NCI-H1694 treated with DMSO at 0.1 percent for 48 hours (cell line): Measurements from ENCODE around the gene ANKRD28.
A peak's percentile ranks its signal among the peaks of the same experiment; 100 is the strongest.
"Not testable (repeated sequence)": the region's sequence is repeated elsewhere in the genome, so short reads cannot be mapped to it uniquely, and the experiment has no call there.

ENCODE experiments used
- DNase-seq: peaks from one replicate; lab custom pipeline; 2025; lab: John Stamatoyannopoulos, UW

The ANKRD28 gene

DNA sequence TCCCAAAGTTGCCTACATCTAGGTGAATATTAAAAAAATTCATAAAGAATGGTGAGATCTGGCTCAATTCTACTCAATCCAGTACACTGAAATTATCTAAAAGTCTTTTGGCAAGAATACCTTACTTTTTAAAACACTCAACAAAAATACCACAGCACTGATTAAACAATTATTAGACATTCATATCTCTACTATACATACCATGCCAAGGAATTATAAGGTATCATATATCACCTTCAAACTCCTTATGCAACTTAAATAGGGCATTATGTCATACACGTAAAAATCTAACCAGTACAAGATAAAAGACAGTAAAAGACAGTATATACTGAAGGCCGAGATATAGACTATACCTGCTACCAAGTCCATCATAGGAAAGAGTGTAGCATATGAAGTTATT lies 6.1 kb upstream of the ANKRD28 start:
- DNase-seq, result no peak

DNA sequence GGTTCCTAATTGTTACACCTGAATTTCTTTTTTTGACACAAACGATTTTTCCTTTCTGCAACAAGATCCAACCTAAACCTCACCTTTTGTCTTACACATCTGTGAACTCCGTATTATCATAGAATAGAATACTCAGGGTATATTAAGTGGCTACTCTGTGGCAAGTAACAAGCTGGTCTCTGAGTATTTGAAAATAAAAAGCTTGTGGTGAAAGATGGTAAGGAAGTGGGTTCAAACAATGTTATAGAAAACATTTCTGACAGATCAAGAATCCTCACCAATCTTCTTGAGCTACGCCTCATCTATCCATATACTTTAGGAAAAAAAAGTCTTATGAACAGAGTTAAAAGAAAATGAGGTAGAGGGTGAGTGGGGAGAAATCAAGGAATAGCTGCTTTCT lies 3.5 kb upstream of the ANKRD28 start:
- no peak for DNase-seq

DNA sequence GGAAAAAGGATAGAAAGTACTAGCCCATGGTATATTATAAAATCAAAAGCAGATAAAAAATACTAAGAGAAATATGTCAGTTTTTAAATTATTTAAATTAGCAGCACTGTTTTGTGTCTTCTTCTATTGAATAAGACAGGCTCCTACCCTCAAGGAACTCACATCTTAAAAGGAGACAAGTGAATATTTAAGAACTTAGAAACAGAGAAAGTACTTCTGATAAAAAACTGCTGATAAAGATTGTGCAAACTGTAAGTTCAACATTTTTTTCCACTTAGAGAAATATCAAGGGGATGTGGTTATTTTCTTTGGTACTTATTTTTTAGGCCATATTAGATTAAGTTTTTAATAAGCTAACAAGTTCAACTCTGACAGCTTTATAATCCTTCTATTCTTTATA lies 3.0 kb upstream of the ANKRD28 start:
- no peak for DNase-seq

- no peak for DNase-seq
Measured at GRCh38 chr3:15800327-15800726, 2.5 kb upstream of the ANKRD28 start.

DNA sequence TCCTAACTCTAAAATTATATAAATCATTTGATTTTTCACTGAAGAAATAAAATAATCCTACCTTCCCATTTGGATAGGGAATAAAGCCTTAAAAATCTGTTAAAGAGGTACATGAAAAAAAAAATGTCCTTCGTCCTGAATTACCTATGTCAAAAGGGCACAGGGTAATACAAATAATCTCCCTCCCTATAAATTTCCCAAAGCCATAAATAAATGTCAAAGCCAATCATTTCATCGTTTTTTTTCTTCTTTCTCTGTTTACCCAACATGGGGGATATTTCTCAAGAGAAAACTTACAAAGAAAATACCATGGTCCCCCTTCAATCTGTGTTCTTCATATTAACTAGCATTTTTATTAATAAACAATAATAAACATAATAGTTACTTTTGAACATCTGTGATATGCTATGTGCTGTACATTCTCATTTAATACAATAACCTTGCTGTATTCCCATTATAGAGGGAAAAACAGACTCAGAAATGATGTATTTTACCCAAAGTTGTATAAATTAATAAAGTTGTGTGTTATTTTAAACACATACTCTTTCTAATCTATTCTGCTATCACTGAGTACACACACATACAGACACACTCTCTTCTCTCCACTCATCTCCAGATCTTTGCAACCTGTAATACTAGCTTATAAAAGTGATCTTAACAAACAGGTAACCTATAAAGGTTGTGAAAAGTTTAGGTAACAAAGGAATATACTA lies 910 bp upstream of the ANKRD28 start:
- no peak for DNase-seq

DNA sequence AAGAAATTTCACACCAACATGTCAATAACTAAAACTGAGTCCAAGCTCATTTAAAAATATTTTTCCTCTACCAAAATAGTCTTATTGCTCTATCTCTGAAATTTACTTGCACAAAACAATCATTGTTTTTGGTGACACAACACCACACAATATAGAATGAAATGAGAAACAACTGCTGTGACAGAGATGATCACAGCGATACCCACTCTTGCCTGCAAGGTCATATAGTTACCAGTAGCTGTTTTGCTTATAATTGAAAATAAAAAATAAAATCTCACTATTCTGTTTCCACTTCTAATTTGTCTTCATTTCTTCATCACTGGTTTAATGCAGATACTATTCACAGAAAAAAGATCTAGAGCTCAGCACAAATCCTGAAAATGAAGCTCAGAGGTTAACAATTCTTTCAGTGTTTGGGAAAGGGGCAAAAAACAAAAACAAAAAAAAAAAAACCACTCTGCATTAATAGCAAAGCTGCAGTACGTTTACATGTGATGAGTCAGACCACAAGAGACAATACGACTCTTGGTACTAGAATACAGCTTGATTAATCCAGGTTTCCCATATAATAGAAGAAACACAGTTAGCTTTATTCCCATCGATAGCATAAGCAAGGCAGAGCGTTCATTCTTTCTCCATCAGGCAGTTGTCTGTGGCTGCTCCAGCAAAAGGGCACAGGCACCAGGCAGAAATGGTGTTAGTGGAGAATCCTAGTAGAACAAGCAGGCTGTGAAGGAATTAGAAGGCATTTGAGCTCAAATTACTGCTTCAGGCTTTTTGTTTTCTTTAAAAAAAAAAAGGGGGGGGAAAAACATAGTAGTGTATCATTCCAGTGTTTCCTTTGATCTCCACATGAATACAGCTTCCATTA lies 773 bp downstream of the ANKRD28 start:
- peak; percentile 49 for DNase-seq

- no peak for DNase-seq
Measured at GRCh38 chr3:15796331-15796730, 1.4 kb downstream of the ANKRD28 start.

GRCh38 chr3:15795651-15796308 lies 2.0 kb downstream of the ANKRD28 start:
- no peak for DNase-seq

- DNase-seq, result no peak
Measured at GRCh38 chr3:15794842-15795650, 2.7 kb downstream of the ANKRD28 start.

GRCh38 chr3:15794303-15794771 lies 3.4 kb downstream of the ANKRD28 start:
- DNase-seq, result no peak

DNA sequence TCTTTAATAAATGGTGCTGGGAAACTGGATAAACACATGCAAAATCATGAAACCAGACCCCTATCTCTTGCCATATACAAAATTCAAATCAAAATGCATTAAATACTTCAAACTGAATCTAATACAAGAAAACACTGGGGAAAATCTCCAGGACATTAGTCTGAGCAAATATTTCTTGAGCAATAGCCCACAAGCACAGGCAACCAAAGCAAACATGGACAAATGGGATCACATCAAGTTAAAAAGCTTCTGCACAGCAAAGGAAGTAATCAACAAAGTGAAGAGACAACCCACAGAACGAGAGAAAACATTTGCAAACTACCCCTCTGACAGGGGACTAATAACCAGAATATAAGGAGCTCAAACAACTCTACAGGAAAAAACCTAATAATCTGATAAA lies 6.3 kb downstream of the ANKRD28 start:
- DNase-seq, result no peak

GRCh38 chr3:15787941-15788340 lies 9.8 kb downstream of the ANKRD28 start:
- no peak for DNase-seq

DNA sequence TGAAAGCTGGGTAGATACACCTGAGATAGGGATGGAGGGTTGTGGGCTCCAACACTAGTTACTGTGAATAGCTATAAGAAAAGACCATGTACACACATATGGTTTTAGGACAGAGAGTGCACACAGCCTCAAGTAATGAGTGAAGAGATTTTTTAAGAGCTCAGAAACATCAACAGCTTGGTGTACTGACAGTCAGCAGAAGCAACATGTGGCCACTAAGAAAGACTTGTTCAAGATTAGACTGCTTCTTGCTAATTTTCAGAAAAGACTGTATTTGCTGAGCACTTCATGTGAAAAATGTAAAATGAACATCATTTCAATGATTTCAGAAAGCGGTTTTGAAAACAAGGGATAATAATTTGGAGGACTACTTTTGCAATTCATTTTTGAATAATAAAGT lies 10.3 kb downstream of the ANKRD28 start:
- no peak for DNase-seq

GRCh38 chr3:15783361-15783969 lies 14.3 kb downstream of the ANKRD28 start:
- DNase-seq, result no peak

DNA sequence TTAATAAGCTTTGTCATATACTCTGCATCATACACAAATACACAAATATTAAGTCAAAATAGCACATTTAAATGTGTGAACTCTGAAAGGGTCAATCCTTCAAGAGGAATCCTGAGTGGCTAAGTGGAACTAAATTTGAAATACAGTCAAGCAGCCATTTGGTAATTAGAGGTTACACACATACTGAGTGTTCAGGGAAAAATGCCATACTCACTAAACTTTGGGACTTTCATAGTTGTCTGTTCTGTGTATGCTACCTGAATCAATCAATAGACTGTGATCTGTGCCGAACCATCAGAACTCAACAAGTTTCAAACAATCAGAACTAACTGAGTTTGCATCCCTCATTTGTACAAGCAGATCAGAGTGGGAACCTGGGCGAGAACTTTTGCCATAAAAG lies 15.3 kb downstream of the ANKRD28 start:
- DNase-seq, result no peak

GRCh38 chr3:15781637-15782402 lies 16.0 kb downstream of the ANKRD28 start:
- DNase-seq, result no peak

DNA sequence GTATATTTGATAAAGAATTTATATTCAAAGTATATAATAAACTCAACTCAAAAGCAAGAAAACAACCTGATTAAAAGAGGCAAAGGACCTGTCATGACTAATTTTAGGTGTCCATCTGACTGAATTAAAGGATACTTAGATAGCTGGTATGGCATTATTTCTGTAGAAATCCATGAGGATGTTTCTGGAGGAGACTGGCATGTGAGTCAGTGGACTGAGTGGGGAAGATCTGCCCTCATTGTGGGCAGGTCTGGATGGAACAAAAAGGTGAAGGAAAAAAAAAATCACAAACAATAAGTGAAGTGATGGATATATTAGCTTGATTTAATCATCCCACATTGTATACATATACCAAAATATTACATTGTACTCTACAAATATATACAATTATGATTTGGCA lies 16.6 kb downstream of the ANKRD28 start:
- no peak for DNase-seq

GRCh38 chr3:15779111-15779510 lies 18.7 kb downstream of the ANKRD28 start:
- DNase-seq, result no peak

- DNase-seq, result no peak
Measured at GRCh38 chr3:15778332-15778858, 19.4 kb downstream of the ANKRD28 start.

GRCh38 chr3:15774931-15775560 lies 22.7 kb downstream of the ANKRD28 start:
- not testable (repeated sequence) for DNase-seq
